A673 (cell line): ENCODE measurements around the gene TEKT2. TPM values are rescaled to one million over a fixed set of nuclear protein-coding genes. Genes with fewer than 3 reads are reported as not detected.
A peak's percentile ranks its signal among the peaks of the same experiment; 100 is the strongest.

ENCODE experiments used
- BruUV-seq: library from RNA; stranded (reverse); fragments of 400-500 nt; replicated peaks from 2 replicates; lab custom pipeline; 2021; lab: Mats Ljungman, UMichigan
- CTCF ChIA-PET: fragments of 300-600 bp; sonication (Branson Sonifier 250); formaldehyde crosslinking; loops from one replicate; lab custom pipeline; 2022; ENCODE audit warnings: antibody characterized with exemption; lab: Charles Lee
- POLR2A ChIA-PET: fragments of 300-600 bp; sonication (Branson Sonifier 250); formaldehyde crosslinking; loops from one replicate; lab custom pipeline; 2022; ENCODE audit warnings: antibody characterized with exemption; ENCODE audit not compliant: low non-redundant PET; lab: Charles Lee
- DNase-seq: peaks from one replicate; pipeline ENCODE4 v3.0.0-alpha.2; 2015; ENCODE audit warnings: low spot score
- H3K27ac ChIP-seq: fragments of 200-600 bp; sonication (generic); 2 replicates; pipeline ENCODE4 v1.5.1; 2016; ENCODE audit warnings: mixed run types, low read depth, mild to moderate bottlenecking, mixed read lengths, antibody characterized with exemption, low read length; ENCODE audit not compliant: poor library complexity, severe bottlenecking
- H3K27me3 ChIP-seq: fragments of 200-600 bp; sonication (generic); replicated peaks from 2 replicates; pipeline ENCODE4 v1.6.1; 2017; ENCODE audit warnings: mixed run types, low read depth, mild to moderate bottlenecking, mixed read lengths, antibody characterized with exemption, low read length; ENCODE audit not compliant: insufficient read depth, poor library complexity
- H3K36me3 ChIP-seq: fragments of 200-600 bp; sonication (generic); 2 replicates; pipeline ENCODE4 v1.6.1; 2016; ENCODE audit warnings: mixed run types, mild to moderate bottlenecking, mixed read lengths, antibody characterized with exemption, low read length; ENCODE audit not compliant: insufficient read depth, poor library complexity, severe bottlenecking
- H3K4me1 ChIP-seq: fragments of 200-600 bp; sonication (generic); 2 replicates; pipeline ENCODE4 v1.6.1; 2017; ENCODE audit warnings: mixed run types, mild to moderate bottlenecking, mixed read lengths, antibody characterized with exemption, low read length; ENCODE audit not compliant: insufficient read depth, poor library complexity, severe bottlenecking
- H3K4me3 ChIP-seq: fragments of 200-600 bp; sonication (generic); 2 replicates; pipeline ENCODE4 v1.5.1; 2016; ENCODE audit warnings: low read depth, mixed run types, mild to moderate bottlenecking, mixed read lengths, low read length; ENCODE audit not compliant: poor library complexity, severe bottlenecking
- H3K9me3 ChIP-seq: fragments of 200-600 bp; sonication (generic); 2 replicates; pipeline ENCODE4 v1.6.1; 2016; ENCODE audit warnings: mixed run types, low read depth, mild to moderate bottlenecking, mixed read lengths, antibody characterized with exemption, low read length; ENCODE audit not compliant: poor library complexity, severe bottlenecking
- EZH2 ChIP-seq: fragments of 200-600 bp; sonication (generic); IDR thresholded peaks from 2 replicates; pipeline ENCODE4 v1.6.1; 2017; ENCODE audit warnings: borderline replicate concordance, low read depth, mild to moderate bottlenecking, mixed read lengths, antibody characterized with exemption, low read length; ENCODE audit not compliant: poor library complexity, severe bottlenecking
- intact Hi-C: fragments of 100-400 bp; cut with micrococcal nuclease; formaldehyde crosslinking; loops from one replicate; pipeline ENCODE4 v1.10.0; 2022; ENCODE audit not compliant: unreplicated experiment
- total RNA-seq: library from RNA; stranded (reverse); gene quantifications from 2 replicates; pipeline ENCODE4 v1.2.3, GENCODE V29; 2021
- TF ChIP-seq, protein P1 (sequence below): fragments of 300-800, 200-600 bp; sonication (generic); conservative IDR thresholded peaks from 2 replicates; pipeline ENCODE4 v1.5.1; 2017; ENCODE audit warnings: low read depth, mild to moderate bottlenecking, antibody characterized with exemption, low read length, moderate library complexity, mixed read lengths

TEKT2 gene
- total RNA-seq, 1 experiment from 2014 or later, result 2.8 TPM

GRCh38 chr1:36132029-36132428 is 48.1 kb downstream of the TEKT2 start:
- CTCF ChIA-PET, result no interaction called here
- Histone ChIP-seq H3K9me3 (no peaks in the 10 kb centered on the region), H3K36me3 (peaks cover 9% of the 10 kb centered on the region), H3K4me1 (peaks cover 10% of the 10 kb centered on the region), H3K4me3 (no peak overlapping the region), H3K27me3 (no peaks in the 10 kb centered on the region), H3K27ac (no peak overlapping the region)
- no peak for TF ChIP-seq EZH2
- TF ChIP-seq, protein P1, sequence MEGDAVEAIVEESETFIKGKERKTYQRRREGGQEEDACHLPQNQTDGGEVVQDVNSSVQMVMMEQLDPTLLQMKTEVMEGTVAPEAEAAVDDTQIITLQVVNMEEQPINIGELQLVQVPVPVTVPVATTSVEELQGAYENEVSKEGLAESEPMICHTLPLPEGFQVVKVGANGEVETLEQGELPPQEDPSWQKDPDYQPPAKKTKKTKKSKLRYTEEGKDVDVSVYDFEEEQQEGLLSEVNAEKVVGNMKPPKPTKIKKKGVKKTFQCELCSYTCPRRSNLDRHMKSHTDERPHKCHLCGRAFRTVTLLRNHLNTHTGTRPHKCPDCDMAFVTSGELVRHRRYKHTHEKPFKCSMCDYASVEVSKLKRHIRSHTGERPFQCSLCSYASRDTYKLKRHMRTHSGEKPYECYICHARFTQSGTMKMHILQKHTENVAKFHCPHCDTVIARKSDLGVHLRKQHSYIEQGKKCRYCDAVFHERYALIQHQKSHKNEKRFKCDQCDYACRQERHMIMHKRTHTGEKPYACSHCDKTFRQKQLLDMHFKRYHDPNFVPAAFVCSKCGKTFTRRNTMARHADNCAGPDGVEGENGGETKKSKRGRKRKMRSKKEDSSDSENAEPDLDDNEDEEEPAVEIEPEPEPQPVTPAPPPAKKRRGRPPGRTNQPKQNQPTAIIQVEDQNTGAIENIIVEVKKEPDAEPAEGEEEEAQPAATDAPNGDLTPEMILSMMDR, result no peak
- POLR2A ChIA-PET, result no interaction called here
- intact Hi-C loops, result loop anchor here (5.0 kb wide), 1 partner anchor 35 kb away; no protein-coding TSS in a partner anchor
- no TSS peak for BruUV-seq
- DNase-seq, result no peak

- Histone ChIP-seq H3K27ac (peak overlapping the region; percentile 2), H3K36me3 (peaks cover 24% of the 10 kb centered on the region), H3K4me1 (peaks cover 10% of the 10 kb centered on the region), H3K27me3 (no peaks in the 10 kb centered on the region), H3K9me3 (no peaks in the 10 kb centered on the region), H3K4me3 (no peak overlapping the region)
- intact Hi-C loops, result loop anchor here (5.0 kb wide), 1 partner anchor 36 kb away; no protein-coding TSS in a partner anchor
- no peak for TF ChIP-seq EZH2
- TF ChIP-seq, protein P1, result no peak
- CTCF ChIA-PET, result interaction anchor here (0.6 kb wide), 1 partner anchor 1304 kb away, joined by 3 read pairs; no protein-coding TSS in a partner anchor
- peak; percentile 79 for DNase-seq
- BruUV-seq, result no TSS peak
- POLR2A ChIA-PET, result no interaction called here
Observed at GRCh38 chr1:36133484-36133883, 49.6 kb downstream of the TEKT2 start.

- DNase-seq, result no peak
- Histone ChIP-seq H3K9me3 (no peaks in the 10 kb centered on the region), H3K4me3 (no peak overlapping the region), H3K36me3 (peaks cover 28% of the 10 kb centered on the region), H3K27me3 (no peaks in the 10 kb centered on the region), H3K4me1 (peaks cover 10% of the 10 kb centered on the region), H3K27ac (peak overlapping the region; percentile 2)
- TF ChIP-seq EZH2, result no peak
- TF ChIP-seq, protein P1, result no peak
- ChIA-PET CTCF (interaction anchor here (0.6 to 1.2 kb wide), 2 partner anchors 37 to 1303 kb away, joined by 3 to 5 read pairs; no protein-coding TSS in a partner anchor), POLR2A (no interaction called here)
- intact Hi-C loops, result loop anchor here (5.0 kb wide), 1 partner anchor 37 kb away; no protein-coding TSS in a partner anchor
- BruUV-seq, result no TSS peak
Observed at GRCh38 chr1:36134031-36134430, 50.1 kb downstream of the TEKT2 start.
